T follicular helper cell (primary cell): ENCODE measurements around the gene GABPB1.

Source experiments
- DNase-seq: peaks from one replicate; pipeline ENCODE4 v3.0.0-alpha.2; 2020; ENCODE audit warnings: low read depth

The GABPB1 gene

DNA sequence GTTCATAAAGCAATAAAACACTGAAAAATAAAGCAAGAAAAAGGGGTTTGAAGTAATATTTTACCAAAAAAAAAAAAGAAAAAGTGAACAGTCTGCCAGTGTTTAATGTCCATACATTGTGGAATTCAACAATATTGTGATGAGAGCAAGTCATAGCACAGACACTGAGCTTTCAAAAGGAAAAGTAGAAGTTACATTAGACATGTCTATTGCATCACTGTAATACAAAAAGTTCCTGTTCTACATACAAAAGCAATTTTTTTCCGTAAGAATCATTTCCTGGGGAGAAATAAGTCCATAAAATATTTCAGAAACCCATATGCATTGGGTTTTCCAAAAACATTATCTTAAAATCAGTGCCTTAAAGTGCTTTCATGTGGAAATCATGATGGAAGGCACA lies 77.6 kb downstream of the GABPB1 start:
- no peak for DNase-seq

DNA sequence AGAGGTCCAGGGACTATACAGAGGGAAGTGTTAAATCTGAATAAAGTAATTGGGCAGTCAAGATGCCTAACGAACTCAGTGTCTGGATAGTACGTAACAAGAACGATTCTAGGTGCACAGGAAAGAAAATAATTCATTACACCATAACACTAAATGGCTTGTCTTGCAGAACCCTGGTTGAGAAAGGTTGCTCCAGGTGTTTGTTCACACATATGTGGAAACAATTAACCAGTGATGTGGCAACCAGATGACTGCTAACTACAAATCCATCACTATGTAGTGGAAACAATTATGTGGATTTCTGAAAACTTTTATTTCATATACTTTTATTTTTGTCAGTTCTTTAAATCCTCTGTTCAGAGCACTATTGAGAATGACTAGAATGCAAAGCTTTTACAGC lies 79.1 kb downstream of the GABPB1 start:
- no peak for DNase-seq

DNA sequence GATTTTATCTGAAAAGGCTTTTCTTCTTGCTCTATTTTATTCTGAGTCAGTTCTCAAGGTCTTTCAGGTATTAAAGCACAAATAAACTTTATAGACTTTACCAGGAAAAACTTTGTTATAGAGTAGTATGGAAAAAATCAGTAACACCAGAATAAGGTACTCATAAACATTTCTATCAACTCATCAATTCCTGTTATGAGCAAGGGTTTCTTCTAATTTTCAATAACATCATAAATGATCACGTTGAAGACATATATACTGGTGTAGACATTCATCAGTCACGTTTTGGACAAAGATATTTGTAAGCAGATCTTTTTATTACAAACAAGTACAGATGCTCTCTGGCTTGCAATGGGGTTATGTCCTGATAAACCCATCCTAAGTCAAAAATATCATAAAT lies 79.9 kb downstream of the GABPB1 start:
- no peak for DNase-seq

DNA sequence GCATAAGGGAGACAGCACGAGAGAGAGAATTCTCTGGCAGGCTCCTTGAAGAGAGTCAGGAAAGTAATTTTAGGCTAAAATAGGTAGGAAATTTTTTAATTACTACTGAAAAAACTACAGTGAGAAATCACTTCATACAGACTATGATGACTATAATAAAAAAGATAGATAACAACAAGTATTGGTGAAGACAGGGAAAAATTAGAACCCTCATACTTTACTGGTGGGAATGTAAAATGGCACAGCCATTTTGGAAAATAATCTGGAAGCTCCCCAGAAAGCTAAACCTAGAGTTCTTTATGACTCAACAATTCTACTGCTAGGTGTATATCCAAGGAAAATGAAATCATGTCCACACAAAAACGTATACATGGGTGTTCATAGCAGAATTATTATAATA lies 87.4 kb downstream of the GABPB1 start:
- no peak for DNase-seq

DNA sequence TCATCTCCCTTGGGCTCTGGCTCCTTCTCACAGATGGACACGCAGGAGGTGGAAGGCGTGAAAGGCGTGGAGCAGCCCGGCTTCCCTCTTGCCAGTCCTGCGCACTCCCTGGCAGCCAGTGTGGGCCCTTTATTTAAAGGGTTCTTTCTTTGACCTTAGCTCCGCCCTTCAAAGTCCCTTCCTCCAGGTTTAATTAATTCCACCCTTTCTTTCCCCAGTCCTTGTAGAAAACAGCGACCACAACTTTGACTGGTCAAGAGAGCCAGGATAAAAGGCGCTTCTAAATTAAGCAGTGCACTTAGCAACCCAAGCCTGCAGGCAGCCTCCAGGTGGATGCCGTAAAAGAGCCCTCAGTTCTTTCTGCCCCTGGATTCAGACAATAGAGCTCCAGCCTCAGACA lies 89.4 kb downstream of the GABPB1 start, which contains the start of gene HDC:
HDC (minus strand) TSS at position 107 of the 400 bp plus-strand sequence; CDS start at position 4, 103 bp downstream.
- DNase-seq: no peak

DNA sequence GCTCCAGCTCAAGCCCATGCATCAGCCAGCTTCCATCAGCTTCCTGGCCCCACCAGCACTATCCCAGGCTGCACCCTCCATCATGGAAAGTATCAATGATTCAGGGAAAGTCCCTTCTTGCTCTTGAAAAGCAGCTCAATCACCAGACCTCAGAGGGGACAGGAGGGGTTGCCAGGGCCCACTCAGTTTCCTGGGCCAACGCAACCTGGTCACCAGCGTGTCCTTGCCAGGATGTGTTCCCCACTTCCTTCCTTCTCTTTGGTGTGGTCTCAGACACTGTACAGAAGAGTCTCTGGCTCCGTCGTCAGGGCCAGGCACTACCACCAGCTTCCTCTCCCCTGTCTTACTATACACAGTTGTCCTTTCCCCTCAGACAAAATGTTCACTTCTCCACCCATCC lies 92.5 kb downstream of the GABPB1 start:
- no peak for DNase-seq

DNA sequence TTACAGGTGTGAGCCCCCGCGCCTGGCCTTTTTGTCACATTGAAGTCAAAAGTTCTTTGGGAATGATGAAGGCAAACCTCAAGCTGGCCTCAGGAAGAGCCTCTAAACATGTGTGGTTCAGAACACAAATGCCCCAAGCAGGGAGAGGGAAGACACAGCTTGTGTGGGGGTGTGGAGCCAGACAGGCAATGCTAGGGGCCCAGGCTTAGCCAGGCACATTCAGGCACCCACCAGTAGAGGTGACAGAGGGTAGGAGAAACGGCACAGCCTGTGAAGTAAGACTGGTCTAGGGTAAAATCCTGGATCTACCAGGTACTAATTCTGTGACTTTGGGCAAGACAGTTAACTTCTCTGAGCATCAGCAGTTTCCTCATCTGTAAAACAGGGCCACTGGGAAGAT lies 93.0 kb downstream of the GABPB1 start:
- no peak for DNase-seq

DNA sequence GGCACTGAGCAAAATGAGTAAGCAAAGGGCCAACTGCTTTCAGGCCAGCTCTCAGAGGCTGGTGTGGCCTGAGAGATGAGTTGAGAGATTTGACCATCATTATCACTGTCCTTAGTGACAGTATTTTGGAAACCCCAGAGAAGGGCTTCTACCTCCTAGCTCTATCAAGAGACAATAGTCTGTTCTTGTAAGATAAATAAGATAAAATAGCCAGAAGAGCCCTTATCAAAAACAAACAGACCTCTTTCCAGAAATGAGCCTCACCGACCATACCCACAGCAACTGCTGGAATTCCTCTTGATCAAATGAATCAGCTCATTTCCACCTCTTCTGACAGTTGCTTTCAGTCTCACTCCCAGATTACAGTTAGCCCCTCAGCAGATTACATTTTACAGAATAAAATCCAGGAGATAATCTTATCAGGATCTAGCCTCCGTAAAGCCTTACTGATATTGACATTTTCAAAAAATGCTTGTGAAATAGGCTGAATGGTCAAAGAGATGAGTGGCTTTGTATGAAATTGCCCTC lies 94.0 kb downstream of the GABPB1 start:
- no peak for DNase-seq

DNA sequence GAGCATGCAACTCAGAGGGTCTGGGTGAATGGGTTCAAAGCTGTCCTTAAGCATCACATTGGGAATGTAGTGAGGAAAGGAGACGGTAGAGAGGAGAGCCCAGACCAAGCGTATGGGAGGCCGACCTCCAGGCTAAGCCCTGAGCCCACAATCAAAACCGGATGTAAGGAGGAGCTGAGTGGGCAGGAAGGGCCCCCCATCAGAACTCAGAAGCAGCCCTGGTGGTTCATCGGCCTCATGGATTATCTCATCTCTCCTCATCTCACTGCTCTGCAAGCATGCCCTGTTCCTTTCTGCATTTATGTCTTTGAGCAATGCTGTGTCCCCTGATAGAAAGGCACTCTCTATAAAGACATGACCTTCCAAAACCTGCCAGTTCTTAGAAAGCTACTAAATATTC lies 95.7 kb downstream of the GABPB1 start:
- no peak for DNase-seq

DNA sequence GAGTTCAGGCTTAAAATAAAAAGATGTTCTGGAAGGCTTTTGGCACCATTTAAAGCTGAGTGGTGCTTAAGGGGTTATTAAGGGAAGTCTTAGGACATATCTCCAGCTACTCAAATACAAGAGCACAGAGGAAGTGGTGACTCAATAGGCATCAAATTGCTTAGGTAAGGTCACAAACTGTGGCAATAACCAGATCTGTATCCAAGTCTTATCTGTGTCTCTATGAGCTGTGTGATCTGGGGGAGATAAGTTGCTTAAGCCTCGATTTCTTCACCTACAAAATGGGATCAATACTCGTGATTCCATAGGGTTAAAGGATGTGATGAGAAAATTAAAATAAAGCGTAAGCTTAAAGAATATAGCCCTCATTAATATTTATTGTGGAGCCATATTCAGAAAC lies 97.1 kb downstream of the GABPB1 start:
- no peak for DNase-seq

DNA sequence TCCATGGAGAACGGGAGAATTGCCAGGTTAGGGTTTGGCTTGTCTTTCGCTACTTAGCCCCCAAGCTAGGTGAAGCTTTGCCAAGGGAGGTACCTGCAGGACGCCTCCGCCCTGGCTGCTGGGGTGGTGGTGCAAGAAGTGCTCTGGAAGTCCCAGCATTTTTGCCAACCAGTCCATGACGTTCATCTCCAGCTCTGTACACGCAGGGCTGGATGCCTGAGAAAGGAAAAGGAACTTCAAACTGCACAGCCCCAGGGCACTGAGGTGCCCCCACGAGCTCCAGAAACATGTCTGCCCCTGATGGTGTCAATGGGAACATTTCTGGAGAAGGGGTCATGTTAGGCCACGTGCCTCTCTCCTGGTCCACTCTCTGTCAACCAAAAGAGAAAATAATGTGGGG lies 97.7 kb downstream of the GABPB1 start:
- DNase-seq: no peak

DNA sequence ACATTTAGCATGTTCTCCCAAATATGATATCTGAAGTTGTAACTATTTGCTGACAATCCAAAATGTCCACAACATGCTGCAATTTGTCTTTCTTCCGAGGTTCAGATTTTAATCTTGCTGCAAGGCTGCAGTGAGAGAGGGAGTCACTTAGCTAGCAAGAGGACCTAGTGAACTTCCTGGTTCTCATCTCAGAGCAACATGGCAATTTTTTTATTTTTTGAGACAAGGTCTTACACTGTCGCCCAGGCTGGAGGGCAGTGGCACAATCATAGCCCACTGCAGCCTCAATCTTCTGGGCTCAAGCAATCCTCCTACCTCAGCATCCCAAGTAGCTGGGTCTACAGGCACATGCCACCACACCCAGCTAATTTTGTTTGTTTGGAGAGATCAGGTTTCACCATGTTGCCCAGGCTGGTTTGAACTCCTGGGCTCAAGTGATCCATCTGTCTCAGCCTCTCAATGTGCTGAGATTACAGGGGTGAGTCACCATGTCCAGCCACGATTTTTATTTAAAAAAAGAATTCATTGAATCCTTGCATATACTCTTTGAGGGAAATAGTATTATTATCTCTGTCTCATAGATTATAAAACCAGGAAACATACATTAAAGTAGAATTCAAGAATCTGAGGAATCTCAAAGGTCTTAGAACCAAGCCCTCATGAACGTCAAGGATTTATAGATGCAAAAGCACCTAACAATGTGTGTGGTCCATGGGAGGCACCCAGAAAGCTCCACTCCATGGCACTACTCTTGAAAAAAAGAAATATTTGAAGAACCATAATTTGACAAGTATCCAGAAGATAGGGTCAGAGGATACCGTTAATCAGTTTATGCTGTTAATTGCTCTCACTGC lies 98.6 kb downstream of the GABPB1 start:
- DNase-seq: no peak

DNA sequence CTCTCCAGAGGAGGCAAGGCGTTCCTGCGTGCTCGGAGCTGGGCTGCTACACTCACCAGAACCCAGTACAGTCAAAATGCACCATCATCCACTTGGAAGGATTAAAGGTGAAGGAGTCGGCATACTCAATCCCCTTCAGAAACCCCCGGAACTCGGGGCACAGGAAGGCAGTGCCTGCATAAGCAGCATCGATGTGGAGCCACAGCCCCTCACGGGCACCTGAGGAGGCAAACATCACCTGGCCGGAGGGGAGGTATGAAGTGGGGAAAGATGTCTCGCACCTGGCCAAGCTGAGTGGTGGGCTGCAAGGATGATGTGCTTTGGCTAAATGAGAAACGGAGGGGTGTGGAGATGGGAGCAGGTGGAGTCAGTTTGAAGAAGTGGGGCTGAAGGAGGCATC lies 102.4 kb downstream of the GABPB1 start:
- DNase-seq: no peak

DNA sequence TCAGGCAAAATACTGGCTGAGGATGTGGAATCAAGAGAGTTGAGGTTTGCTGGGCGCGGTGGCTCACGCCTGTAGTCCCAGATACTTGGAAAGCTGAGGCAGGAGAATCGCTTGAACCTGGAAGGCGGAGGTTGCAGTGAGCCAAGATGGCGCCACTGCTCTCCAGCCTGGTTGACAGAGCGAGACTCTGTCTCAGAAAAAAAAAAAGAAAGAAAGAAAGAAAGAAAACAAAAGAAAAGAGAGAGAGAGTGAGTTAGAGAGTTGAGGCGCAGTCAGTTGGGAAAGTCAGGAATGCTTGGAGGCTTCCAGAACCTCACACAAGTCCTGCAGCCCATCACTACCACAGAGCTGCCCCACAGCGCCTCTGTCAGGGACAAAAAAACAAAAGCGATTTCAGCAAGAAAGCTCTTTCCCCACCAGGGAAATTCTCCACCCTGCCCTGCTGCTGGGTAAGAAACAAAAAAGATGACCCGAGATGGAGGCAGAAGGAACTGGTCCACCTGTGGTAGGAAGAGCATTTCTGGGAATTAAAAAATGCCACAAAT lies 103.3 kb downstream of the GABPB1 start:
- no peak for DNase-seq

DNA sequence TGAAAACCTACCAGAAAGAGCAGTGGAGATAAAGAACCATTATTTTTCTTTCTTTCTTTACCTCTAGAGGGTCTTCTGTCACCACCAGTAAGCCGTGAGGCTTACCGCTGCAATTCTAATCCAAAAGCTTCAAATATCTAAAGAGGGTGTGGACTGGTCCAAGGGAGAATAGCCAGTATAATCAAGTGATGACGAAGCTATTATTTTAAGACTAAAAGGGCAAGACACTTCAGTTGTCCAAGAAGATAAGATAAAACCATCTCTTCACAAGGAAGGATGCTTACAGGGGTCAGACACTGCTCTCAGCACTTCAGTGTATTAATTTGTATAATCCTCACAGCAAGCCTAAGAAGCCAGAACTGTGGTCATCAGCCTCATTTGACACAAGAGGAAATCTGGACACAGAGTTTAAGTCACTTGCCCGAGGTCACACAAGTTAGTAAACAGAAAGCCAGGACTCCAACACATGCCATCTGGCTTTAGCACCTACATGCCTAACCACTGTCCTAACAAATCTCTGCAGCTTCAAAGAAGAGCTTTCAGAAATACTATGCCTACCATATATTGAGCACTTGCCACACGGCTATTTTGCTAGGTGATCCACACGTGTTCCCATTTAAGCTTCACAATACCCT lies 104.1 kb downstream of the GABPB1 start:
- DNase-seq: no peak

DNA sequence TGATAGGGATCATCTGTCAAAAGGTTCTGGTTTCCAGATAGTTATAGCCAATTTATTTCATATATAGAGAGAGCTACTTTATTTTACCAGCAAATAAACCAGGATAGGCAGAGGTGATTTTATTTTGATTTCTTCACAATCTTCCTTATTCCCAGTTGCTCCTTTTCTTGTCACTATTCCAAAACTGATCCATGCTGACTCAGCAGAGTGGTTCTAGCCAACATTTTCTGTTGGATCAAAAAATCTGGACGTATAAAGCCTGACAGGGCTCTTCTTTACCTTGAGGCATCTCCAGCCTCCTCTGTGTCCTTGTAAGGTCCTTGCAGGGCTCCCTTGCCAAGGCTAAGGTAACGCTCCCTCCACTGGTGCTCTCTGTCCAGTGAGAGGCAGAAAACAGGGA lies 105.3 kb downstream of the GABPB1 start:
- no peak for DNase-seq

DNA sequence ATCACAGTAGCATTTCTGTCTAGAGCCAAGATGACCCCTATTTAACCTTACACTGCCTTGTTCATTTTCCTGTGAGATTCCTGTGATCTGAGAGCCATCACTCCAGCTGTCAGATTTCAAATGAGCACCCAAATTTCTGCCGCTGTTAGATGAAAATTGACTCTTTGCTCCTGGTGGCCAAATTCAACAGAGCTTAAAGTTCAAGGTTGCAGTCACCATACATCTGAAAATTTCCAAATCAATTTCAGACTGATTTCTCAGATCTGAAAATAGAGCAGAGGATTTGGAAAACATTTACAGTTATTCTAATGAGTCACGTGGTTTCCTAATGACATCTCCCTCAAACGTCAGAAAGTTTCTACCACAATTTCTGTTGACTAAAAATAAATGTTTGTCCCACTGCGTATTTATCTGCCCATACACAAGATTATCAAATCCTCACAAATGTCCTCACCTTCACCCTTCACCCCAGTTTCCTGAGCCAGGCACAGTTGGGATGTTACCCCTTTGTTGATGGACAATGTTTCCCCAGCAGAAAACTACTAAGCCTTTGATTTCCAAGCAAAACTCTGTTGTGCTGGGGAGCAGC lies 105.9 kb downstream of the GABPB1 start:
- no peak for DNase-seq

DNA sequence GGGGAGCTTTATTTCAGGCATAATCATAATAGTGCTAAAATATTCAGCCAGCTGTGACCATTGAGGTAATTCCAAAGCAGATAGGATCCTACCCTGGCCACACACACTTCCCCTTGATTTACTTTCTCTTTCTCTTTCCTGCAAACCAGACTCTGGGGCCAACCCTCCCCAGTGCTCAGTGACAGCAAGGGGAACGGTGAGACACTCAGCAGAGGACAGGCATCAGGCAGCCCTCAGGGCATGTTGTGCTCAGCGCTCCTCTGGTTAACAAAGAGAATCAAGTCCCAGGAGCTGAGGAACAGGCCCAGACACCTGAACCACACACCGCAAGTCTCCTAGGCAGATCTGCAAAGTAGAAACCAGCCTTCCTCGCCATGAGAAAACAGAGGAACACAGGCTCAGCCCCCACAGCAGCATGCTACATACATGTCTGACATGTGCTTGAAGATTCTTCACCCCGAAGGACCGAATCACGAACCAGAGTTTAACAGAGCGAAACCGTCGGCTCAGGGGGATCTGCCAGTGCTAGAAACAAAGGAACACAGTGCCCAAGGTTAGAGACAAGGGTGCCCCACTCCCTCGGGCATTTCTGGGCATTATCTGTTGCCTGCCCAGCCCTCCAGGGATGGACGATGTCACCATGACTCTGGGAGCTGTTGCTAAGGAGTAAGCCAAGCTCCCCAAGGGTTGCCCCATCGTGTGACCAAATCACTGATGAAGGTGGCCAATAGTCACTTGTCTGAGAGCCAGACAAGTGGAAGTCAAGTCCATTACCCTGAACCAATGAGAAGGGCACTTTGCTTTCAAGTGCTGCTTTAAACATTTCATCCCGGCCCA lies 107.0 kb downstream of the GABPB1 start:
- DNase-seq: peak; percentile 2

DNA sequence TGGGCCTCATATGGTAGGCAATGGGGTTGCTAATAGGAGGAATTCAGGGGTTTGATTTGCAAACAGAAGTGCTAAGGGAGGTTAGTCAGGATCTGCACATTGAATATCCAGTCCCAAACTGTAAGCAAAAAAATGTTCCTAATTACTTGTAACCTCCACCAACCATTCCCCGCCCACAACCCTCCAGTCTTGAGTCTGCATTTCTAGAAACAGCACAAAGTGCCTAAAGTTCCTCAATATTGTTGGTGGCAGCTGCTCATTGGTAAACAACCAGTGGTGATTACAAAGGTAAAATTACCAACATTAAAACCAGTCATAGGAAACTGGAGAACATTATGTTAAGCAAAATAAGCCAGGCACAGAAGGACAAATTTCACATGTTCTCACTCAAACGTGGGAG lies 108.4 kb downstream of the GABPB1 start:
- no peak for DNase-seq

DNA sequence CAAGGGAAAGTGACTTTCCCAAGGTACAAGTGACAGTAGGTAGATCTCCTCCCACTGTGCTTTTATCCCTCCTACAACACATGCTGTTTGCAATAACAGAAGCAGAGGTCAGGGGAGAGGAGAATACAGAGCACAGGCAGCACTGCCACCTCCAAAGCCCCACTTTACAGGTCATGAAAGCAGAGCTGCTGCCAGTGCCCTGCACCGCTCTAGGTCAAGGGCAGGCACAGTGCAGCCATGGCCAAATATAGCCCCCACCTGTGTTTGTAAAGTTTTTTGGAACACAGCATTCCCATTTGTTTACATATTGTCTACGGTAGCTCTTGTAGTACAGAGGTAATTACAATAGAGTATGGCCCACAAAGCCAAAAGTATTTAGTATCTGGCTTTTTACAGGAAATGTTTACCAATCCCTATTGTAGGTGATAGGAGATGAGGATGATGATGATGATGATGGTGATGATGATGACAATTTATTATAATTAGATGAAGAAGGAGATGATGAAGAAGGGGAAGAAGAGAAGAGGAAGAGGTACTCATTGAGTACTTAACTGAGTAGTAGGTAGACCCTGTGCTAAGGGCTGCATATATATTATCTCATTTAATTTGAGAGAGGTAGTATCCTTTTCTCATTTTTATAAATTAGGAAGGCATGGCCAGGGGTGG lies 109.9 kb downstream of the GABPB1 start:
- DNase-seq: no peak

DNA sequence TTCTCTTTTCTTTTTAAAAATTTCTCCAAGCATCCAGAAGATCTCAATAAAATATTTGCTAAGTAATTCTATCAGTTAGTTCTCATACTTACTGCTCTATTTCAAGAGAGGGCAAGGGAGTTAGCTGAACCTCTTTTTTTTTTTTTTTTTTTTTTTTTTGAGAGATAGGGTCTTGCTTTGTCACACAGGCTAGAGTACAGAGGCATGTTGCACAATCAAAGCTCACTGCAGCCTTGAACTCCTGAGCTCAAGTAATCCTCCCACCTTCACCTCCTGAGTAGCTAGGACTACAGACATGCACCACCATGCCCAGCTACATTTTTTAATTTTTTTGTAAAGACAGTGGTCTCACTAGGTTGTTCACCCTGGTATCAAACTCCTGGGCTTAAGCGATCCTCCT lies 110.8 kb downstream of the GABPB1 start:
- DNase-seq: no peak
